Body of pancreas (tissue), 4 donors: Measurements from ENCODE around the gene COL26A1.

Experiments used
- CTCF ChIP-seq, 7 experiments: fragments of 450-650 bp in 4 of 7; fragments of 200-600 bp in 3 of 7; sonication (generic) in 3 of 7; IDR thresholded peaks; one replicate each; pipeline ENCODE4 v1.5.1; 2016 to 2019; ENCODE audit warnings: antibody characterized with exemption in 7 of 7
- POLR2A ChIP-seq, 3 donors: fragments of 450-650 bp; IDR thresholded peaks; one replicate each; pipeline ENCODE4 v1.6.1; 2016; ENCODE audit warnings: antibody characterized with exemption in 3 of 3, mild to moderate bottlenecking in 2 of 3

GRCh38 chr7:101555269-101555920, 192.7 kb downstream of the COL26A1 start:
- TF ChIP-seq POLR2A (IDR thresholded peaks at IDR 0.05) (no peak), CTCF (IDR thresholded peaks at IDR 0.05) (no peak)
